ENCODE measurements around the gene MGAM2.

MGAM2 gene

GRCh38 chr7:142180426-142180825 lies 68.9 kb downstream of the MGAM2 start:
- in situ Hi-C loops (cut with MboI; ENCODE audit: low pct_unique_long_range_greater_than_20kb, low sequenced_read_pairs, unreplicated experiment), result no loop called here
- TF ChIP-seq, protein P1, sequence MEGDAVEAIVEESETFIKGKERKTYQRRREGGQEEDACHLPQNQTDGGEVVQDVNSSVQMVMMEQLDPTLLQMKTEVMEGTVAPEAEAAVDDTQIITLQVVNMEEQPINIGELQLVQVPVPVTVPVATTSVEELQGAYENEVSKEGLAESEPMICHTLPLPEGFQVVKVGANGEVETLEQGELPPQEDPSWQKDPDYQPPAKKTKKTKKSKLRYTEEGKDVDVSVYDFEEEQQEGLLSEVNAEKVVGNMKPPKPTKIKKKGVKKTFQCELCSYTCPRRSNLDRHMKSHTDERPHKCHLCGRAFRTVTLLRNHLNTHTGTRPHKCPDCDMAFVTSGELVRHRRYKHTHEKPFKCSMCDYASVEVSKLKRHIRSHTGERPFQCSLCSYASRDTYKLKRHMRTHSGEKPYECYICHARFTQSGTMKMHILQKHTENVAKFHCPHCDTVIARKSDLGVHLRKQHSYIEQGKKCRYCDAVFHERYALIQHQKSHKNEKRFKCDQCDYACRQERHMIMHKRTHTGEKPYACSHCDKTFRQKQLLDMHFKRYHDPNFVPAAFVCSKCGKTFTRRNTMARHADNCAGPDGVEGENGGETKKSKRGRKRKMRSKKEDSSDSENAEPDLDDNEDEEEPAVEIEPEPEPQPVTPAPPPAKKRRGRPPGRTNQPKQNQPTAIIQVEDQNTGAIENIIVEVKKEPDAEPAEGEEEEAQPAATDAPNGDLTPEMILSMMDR (IDR thresholded peaks at IDR 0.05; ENCODE audit: extremely low read depth, insufficient read depth, missing control alignments), result no peak
- no peak for DNase-seq (ENCODE audit: low spot score)

GRCh38 chr7:142181211-142181610 lies 69.7 kb downstream of the MGAM2 start:
- TF ChIP-seq, protein P1 (IDR thresholded peaks at IDR 0.05; ENCODE audit: extremely low read depth, insufficient read depth, missing control alignments), result no peak
- DNase-seq (ENCODE audit: low spot score), result no peak
- in situ Hi-C loops (cut with MboI; ENCODE audit: low pct_unique_long_range_greater_than_20kb, low sequenced_read_pairs, unreplicated experiment), result no loop called here

- no peak for DNase-seq (ENCODE audit: low spot score)
- in situ Hi-C loops (cut with MboI; ENCODE audit: low pct_unique_long_range_greater_than_20kb, low sequenced_read_pairs, unreplicated experiment), result no loop called here
- TF ChIP-seq, protein P1 (IDR thresholded peaks at IDR 0.05; ENCODE audit: extremely low read depth, insufficient read depth, missing control alignments), result no peak
Observed at GRCh38 chr7:142181966-142182365, 70.4 kb downstream of the MGAM2 start.

DNA sequence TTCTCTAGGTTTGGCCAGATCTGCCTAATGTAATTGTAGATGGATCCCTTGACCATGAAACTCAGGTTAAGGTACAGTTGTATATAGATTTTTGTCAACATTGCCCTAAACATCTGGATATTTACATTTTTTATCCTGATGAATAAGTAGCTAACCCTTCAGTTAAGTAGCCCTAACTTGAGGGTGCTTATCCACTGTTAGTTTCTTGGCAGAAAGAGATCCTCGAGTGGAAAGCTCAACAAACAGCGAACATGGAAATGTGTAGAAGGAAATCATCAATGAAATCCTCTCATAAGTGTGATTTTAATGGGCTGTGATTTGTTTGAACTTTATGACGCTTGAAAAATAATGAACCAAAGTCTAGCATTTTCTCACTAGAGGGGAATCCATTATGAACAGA lies 73.6 kb downstream of the MGAM2 start:
- in situ Hi-C loops (cut with MboI; ENCODE audit: low pct_unique_long_range_greater_than_20kb, low sequenced_read_pairs, unreplicated experiment), result no loop called here
- TF ChIP-seq, protein P1 (IDR thresholded peaks at IDR 0.05; ENCODE audit: extremely low read depth, insufficient read depth, missing control alignments), result no peak
- no peak for DNase-seq (ENCODE audit: low spot score)

DNA sequence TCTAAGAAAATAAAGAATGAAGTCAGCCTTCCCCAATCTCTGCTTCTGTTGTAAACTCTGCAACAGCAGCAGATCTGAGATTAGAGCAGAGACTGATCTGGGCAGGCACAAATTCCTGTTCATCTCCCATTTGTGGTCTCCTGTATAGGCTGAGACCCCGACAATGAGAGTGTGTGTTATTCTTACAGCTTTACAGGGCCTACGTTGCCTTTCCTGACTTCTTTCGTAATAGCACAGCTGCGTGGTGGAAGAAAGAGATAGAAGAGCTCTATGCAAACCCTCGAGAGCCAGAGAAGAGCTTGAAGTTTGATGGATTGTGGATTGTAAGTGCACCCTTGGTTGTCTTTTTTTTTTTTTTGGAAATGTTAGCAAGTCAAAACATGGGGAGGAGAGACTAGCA lies 74.3 kb downstream of the MGAM2 start:
- no peak for DNase-seq (ENCODE audit: low spot score)
- TF ChIP-seq, protein P1 (IDR thresholded peaks at IDR 0.05; ENCODE audit: extremely low read depth, insufficient read depth, missing control alignments), result no peak
- in situ Hi-C loops (cut with MboI; ENCODE audit: low pct_unique_long_range_greater_than_20kb, low sequenced_read_pairs, unreplicated experiment), result no loop called here

DNA sequence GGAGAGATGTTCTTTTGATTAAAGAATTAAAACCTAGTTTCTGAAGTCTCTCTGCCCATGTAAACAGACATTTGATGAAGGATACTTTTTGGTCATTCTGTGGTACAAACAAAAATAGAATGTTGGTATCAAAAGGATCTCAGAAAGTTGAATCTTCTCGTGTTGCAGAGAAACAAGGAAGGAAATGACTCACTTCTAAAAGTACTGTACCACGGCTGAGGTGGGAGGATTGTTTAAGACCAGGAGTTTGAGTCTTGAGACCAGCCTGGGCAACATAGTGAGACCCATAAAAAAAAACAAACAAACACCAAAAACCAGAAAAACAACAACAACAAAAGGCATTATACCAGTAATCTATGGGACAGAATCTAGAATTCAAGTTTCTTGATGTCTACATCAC lies 76.6 kb downstream of the MGAM2 start:
- in situ Hi-C loops (cut with MboI; ENCODE audit: low pct_unique_long_range_greater_than_20kb, low sequenced_read_pairs, unreplicated experiment), result no loop called here
- DNase-seq (ENCODE audit: low spot score), result no peak
- TF ChIP-seq, protein P1 (IDR thresholded peaks at IDR 0.05; ENCODE audit: extremely low read depth, insufficient read depth, missing control alignments), result no peak

- no peak for DNase-seq (ENCODE audit: low spot score)
- in situ Hi-C loops (cut with MboI; ENCODE audit: low pct_unique_long_range_greater_than_20kb, low sequenced_read_pairs, unreplicated experiment), result no loop called here
- TF ChIP-seq, protein P1 (IDR thresholded peaks at IDR 0.05; ENCODE audit: extremely low read depth, insufficient read depth, missing control alignments), result peak; percentile 25
Observed at GRCh38 chr7:142188846-142189245, 77.3 kb downstream of the MGAM2 start.
